ENCODE results near the gene POU2F1.

POU2F1 gene

DNA sequence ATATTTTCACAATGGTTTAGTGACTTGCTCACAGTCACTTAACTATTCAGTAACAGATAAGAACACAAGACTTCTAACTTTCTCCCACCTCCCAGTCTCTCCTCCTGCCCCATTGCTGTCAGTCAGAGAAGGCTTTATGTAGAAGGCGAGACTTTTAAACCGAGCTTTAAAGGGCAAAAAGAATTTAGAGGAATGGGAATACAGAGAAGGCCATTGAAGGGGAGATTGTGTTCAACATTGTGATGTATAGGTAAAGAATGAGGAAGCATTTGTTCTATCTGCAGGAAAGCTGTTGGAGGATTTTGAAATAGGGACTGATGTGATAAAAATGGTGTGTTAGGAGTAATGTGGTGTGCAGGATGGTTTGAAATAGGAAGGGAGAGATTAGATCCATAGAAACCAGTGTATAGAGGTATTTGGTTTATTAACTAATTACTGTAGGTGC lies 7.3 kb downstream of the POU2F1 start:
- TF ChIP-seq, protein P1, sequence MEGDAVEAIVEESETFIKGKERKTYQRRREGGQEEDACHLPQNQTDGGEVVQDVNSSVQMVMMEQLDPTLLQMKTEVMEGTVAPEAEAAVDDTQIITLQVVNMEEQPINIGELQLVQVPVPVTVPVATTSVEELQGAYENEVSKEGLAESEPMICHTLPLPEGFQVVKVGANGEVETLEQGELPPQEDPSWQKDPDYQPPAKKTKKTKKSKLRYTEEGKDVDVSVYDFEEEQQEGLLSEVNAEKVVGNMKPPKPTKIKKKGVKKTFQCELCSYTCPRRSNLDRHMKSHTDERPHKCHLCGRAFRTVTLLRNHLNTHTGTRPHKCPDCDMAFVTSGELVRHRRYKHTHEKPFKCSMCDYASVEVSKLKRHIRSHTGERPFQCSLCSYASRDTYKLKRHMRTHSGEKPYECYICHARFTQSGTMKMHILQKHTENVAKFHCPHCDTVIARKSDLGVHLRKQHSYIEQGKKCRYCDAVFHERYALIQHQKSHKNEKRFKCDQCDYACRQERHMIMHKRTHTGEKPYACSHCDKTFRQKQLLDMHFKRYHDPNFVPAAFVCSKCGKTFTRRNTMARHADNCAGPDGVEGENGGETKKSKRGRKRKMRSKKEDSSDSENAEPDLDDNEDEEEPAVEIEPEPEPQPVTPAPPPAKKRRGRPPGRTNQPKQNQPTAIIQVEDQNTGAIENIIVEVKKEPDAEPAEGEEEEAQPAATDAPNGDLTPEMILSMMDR (IDR thresholded peaks at IDR 0.05; ENCODE audit: low read depth, low read length, missing control alignments): no peak
- DNase-seq (ENCODE audit: low read depth): no peak
- in situ Hi-C loops (cut with HindIII; ENCODE audit: low sequenced_read_pairs): no loop called here
- no peak overlapping the region for H3K4me3 ChIP-seq (ENCODE audit: low read depth, low read length)

DNA sequence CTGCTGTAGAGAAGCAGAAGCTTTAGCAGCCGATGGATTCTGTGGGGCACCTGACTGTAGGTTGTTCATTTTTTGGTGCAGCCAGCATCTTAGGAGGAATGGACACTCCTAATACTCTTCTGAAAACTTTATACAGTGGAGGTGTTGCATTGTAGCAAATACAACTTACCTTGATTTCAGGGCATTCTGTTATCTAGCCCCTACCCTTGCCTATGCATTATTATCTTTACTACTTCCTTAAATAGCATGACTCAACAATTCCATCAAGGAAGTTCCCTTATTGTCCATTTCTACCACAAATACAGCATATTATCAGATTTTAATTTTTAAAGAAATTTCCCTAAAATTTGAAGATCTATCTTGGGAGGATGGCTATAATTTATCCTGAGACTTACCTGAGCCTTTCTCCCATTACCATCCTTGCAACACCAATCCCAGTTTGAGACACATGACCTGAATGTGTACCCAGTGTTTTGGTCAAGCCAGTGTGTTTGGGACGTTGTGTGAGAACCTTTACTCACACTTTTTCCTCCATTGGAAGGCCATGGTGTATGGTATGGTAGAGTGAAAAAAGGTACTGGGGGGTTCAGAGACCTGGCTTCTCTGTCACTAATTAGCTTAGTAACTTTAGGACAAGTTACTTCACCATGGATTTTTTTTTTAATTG lies 9.2 kb downstream of the POU2F1 start:
- in situ Hi-C loops (cut with HindIII; ENCODE audit: low sequenced_read_pairs): no loop called here
- H3K4me3 ChIP-seq (ENCODE audit: low read depth, low read length): no peak overlapping the region
- TF ChIP-seq, protein P1 (IDR thresholded peaks at IDR 0.05; ENCODE audit: low read depth, low read length, missing control alignments): no peak
- DNase-seq (ENCODE audit: low read depth): no peak

DNA sequence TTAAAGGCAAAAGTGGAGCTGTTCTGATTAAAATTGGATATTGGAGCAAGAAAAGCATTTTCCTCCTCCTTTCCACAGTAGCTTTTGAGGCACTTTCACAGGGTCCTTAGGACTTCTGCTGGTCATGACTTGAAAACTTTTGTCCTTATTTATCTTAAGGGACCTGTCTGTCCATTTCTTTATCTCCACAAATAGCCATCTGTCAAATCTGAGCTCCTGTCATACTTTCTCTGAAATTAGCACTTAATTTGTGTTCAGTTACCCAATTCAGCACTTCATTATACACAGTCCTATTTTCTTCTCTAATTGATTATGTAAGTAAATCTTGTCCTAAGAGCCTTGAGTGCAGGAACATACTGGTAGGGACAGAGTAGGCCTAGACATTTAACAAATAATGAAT lies 9.8 kb downstream of the POU2F1 start:
- no peak for DNase-seq (ENCODE audit: low read depth)
- no peak overlapping the region for H3K4me3 ChIP-seq (ENCODE audit: low read depth, low read length)
- in situ Hi-C loops (cut with HindIII; ENCODE audit: low sequenced_read_pairs): no loop called here
- TF ChIP-seq, protein P1 (IDR thresholded peaks at IDR 0.05; ENCODE audit: low read depth, low read length, missing control alignments): no peak

DNA sequence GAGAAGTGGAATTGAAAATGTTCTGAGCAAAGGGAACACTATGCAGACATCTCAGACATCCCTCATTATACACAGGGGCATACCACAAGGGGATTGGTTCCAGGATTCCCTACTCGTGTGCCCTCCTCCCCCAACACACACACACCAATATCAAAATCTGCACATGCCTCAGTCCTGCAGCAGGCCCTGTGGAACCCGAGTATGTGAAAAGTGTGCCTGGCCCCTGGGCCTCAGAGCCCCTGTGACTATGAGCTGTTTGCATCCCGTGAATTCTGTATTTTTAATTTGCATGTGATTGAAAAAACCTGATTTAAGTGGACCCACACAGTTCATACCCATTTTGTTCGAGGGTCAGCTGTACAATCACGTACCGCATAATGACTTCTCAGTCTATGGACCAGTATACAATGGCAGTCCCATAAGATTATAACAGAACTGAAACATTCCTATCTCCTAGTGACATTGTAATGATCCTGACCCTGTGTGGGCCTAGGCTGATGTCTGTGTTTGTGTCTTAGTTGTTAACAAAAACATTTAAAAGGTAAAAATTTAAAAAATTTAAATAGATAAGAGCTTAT lies 11.3 kb downstream of the POU2F1 start:
- TF ChIP-seq, protein P1 (IDR thresholded peaks at IDR 0.05; ENCODE audit: low read depth, low read length, missing control alignments): no peak
- in situ Hi-C loops (cut with HindIII; ENCODE audit: low sequenced_read_pairs): no loop called here
- DNase-seq (ENCODE audit: low read depth): no peak
- no peak overlapping the region for H3K4me3 ChIP-seq (ENCODE audit: low read depth, low read length)

DNA sequence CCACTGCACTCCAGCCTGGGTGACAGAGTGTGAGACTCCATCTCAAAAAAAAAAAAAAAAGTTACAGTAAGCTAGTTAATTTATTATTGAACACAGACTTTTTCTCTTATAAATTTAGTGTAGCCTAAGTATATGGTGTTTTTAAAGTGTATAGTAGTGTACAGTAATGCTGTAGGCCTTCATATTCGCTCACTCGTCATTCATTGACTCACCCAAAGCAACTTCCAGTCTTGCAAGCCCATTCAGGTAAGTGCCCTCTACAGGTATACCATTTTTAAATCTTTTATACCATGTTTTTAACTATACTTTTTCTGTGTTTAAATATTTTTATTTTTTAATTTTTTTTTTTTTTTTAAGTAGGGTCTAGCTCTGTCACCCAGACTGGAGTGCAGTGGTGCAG lies 12.1 kb downstream of the POU2F1 start:
- DNase-seq (ENCODE audit: low read depth): no peak
- H3K4me3 ChIP-seq (ENCODE audit: low read depth, low read length): no peak overlapping the region
- TF ChIP-seq, protein P1 (IDR thresholded peaks at IDR 0.05; ENCODE audit: low read depth, low read length, missing control alignments): no peak
- in situ Hi-C loops (cut with HindIII; ENCODE audit: low sequenced_read_pairs): no loop called here

DNA sequence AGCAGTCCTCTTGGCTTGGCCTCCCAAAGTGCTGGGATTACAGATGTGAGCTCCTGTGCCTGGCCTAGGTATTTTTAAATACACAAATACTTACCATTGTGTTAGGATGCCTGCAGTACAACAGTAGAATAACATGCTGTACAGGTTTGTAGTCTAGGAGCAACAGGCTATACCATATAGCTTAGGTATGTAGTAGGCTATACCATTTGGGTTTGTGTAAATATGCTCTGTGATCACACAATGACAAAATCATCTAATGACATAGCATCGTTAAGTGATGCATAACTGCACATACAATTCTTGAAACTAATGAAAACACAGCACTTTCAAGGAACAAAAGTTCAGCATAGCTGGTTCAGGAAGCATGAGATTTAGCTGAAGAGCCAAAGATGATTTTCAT lies 12.7 kb downstream of the POU2F1 start:
- in situ Hi-C loops (cut with HindIII; ENCODE audit: low sequenced_read_pairs): no loop called here
- TF ChIP-seq, protein P1 (IDR thresholded peaks at IDR 0.05; ENCODE audit: low read depth, low read length, missing control alignments): no peak

More for the DNA sequence above, 12.7 kb downstream of the POU2F1 start:
- H3K4me3 ChIP-seq (ENCODE audit: low read depth, low read length): no peak overlapping the region
- no peak for DNase-seq (ENCODE audit: low read depth)

Data from astrocyte of the cerebellum (primary cell).